NOMO-1 treated with dmso at 0.1 percent for 144 hours (cell line): ENCODE results near the gene MUSTN1.

Source experiments
- DNase-seq: peaks from one replicate; lab custom pipeline; 2025; ENCODE audit not compliant: unreplicated experiment; lab: John Stamatoyannopoulos, UW

MUSTN1 gene

GRCh38 chr3:52854013-52854412 is 19.2 kb upstream of the MUSTN1 start:
- DNase-seq, result no peak

- no peak for DNase-seq
These were observed 17.6 kb upstream of the MUSTN1 start for GRCh38 chr3:52852419-52852818.

- no peak for DNase-seq
These were observed 16.5 kb upstream of the MUSTN1 start for GRCh38 chr3:52851348-52851747.

GRCh38 chr3:52849656-52850055 is 14.8 kb upstream of the MUSTN1 start:
- no peak for DNase-seq

- DNase-seq, result no peak
These were observed 13.8 kb upstream of the MUSTN1 start for GRCh38 chr3:52848617-52849016.

GRCh38 chr3:52847726-52848125 is 12.9 kb upstream of the MUSTN1 start:
- DNase-seq, result no peak

- no peak for DNase-seq
These were observed 12.4 kb upstream of the MUSTN1 start for GRCh38 chr3:52847241-52847640.

GRCh38 chr3:52846432-52846965 is 11.7 kb upstream of the MUSTN1 start:
- no peak for DNase-seq

GRCh38 chr3:52845691-52846431 is 11.0 kb upstream of the MUSTN1 start:
- DNase-seq, result no peak

- DNase-seq, result peak; percentile 41
These were observed 10.3 kb upstream of the MUSTN1 start for GRCh38 chr3:52845157-52845556.

GRCh38 chr3:52844290-52844975 is 9.6 kb upstream of the MUSTN1 start:
- DNase-seq, result peak; percentile 60

GRCh38 chr3:52843881-52844280 is 9.1 kb upstream of the MUSTN1 start:
- DNase-seq, result no peak

- no peak for DNase-seq
These were observed 8.5 kb upstream of the MUSTN1 start for GRCh38 chr3:52843108-52843865.

- no peak for DNase-seq
These were observed 7.6 kb upstream of the MUSTN1 start for GRCh38 chr3:52842424-52842823.

GRCh38 chr3:52841981-52842340 is 7.1 kb upstream of the MUSTN1 start:
- no peak for DNase-seq

- DNase-seq, result no peak
These were observed 6.6 kb upstream of the MUSTN1 start for GRCh38 chr3:52841211-52841980.

- no peak for DNase-seq
These were observed 5.2 kb upstream of the MUSTN1 start for GRCh38 chr3:52839892-52840545.

- no peak for DNase-seq
These were observed 4.4 kb upstream of the MUSTN1 start for GRCh38 chr3:52839268-52839575.

GRCh38 chr3:52838561-52839267 is 3.9 kb upstream of the MUSTN1 start:
- no peak for DNase-seq

GRCh38 chr3:52836986-52837385 is 2.2 kb upstream of the MUSTN1 start:
- DNase-seq, result no peak
